ENCODE results near the gene CYSTM1.
"Not testable (repeated sequence)": the region's sequence is repeated elsewhere in the genome, so short reads cannot be mapped to it uniquely, and the experiment has no call there.

Gene CYSTM1

GRCh38 chr5:140178086-140178410, 3.1 kb downstream of the CYSTM1 start:
- peak; percentile 56 for DNase-seq (ENCODE audit: low spot score)

DNA sequence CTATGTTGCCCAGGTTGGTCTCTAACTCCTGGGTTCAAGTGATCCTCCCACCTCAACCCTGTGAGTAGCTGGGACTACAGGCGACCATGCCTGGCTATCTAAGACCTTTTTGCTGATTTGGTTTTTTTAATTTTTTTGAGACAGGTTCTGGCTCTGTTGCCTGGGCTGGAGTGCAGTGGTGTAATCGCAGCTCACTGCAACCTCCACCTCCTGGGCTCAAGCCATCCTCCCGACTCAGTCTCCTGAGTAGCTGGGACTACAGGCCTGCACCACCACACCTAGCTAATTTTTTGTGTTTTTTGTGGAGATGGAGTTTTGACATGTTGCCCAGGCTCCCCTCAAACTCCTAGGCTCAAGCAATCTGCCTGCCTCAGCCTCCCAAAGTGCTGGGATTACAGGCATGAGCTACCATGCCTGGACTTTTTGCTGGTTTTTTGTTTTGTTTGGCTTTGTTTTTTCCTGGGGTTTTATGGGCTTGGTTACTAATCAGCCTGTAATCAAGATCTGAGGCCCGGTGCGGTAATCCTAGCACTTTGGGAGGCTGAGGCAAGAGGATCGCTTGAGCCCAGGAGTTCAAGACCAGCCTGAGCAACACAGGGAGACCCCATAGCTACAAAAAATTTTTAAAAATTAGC, 3.6 kb downstream of the CYSTM1 start:
- no peak for DNase-seq (ENCODE audit: low spot score)

- DNase-seq (ENCODE audit: low spot score), result no peak
Measured at GRCh38 chr5:140181002-140181483, 6.1 kb downstream of the CYSTM1 start.

GRCh38 chr5:140181525-140181924, 6.5 kb downstream of the CYSTM1 start:
- DNase-seq (ENCODE audit: low spot score), result no peak

GRCh38 chr5:140182075-140182711, 7.2 kb downstream of the CYSTM1 start:
- no peak for DNase-seq (ENCODE audit: low spot score)

- DNase-seq (ENCODE audit: low spot score), result peak; percentile 49
Measured at GRCh38 chr5:140182803-140183367, 7.9 kb downstream of the CYSTM1 start.

DNA sequence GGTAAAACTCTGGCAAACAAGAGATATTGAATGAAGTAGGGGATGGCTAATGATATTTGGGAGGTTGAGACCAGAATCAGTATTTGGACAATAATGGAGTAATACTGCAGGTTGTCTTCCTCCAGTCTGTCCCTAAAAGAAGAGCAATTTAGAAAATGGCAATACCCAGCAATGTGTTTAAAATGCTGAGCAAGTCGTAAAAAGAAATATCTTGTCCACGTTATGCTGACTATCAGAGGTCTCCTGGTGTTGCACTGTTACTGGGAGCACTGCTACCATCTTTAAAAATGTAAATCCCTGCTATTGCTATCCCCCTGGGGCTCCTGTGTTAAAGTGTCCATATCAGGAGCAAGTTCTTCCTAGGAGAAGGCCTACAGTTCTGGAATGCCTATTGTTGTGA, 10.4 kb downstream of the CYSTM1 start:
- no peak for DNase-seq (ENCODE audit: low spot score)

DNA sequence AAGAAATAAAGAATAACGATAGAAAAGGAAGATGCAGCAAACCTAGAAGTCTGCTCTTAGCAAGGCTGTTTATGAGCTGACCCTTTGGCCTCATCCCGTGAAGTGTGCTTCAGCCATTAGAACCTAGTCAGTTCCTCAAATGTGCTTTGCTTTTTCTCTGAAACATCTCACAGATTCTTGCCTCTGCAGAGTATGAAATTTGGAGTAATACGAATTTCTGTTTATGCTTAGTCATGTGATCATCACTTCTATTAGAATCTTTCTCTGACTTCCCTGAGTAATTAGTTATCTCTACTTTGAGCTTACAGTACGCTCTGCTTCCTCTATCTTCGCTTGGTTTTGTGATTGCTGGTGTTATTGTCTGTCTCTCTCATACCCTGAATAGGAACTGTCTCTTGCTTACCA, 11.3 kb downstream of the CYSTM1 start:
- DNase-seq (ENCODE audit: low spot score), result no peak

DNA sequence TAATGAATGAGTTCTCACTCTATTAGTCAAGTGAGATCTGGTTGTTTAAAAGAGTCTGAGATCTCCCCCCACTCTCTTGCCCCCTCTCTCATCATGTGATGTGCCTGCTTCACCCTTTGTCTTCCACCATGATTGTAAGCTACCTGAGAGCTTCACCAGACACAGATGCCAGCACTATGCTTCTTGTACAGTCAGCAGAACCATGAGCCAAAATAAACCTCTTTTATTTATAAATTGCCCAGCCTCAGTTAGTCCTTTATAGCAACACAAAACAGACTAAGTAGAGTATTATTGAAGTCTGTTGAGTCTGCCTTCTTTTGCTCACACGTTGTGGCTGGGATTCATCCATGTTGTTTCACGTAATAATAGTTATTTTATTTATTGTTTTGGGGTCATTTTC, 14.3 kb downstream of the CYSTM1 start:
- no peak for DNase-seq (ENCODE audit: low spot score)

DNA sequence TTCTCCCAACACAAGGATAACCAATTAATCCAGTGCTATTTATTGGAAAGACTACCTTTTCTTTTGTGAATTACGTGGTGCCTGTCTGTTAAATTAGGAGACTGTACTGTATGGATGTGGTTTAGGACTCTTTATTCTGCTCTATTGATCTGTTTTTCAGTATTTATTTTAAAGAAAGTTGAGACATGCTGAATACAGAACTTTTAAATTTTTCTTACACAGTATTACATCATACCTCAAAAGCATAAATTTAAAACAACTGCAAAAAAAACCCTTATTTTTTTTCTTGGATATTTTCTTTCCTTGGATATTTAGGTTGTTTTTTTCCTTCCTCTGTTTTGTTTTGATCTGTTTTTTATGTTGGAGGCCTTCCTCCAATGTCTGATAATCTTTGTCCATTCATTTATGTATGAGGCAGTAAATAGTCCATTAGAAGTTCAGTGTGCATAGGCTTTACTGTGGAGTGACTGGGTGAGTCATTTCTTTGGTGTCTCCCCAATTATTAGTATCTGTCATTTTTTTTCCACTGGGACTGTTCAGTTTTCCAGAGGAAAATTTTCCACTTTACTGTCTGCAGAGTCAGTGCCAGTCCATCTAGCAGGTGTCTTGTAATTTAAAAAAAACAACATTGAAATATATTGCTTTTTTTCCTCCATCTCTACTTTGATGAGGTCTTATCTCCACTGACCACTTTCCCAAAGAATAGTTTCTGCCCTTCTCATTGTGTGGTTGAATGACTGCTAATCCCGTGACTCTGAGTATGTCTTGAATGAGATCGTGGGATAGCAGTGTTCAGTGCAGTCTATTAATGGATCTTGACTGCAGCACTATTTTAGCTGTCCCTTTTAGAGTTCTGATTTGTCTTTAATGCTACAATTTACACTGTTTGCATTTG, 15.2 kb downstream of the CYSTM1 start:
- DNase-seq (ENCODE audit: low spot score), result no peak

GRCh38 chr5:140190872-140191218, 15.9 kb downstream of the CYSTM1 start:
- no peak for DNase-seq (ENCODE audit: low spot score)

DNA sequence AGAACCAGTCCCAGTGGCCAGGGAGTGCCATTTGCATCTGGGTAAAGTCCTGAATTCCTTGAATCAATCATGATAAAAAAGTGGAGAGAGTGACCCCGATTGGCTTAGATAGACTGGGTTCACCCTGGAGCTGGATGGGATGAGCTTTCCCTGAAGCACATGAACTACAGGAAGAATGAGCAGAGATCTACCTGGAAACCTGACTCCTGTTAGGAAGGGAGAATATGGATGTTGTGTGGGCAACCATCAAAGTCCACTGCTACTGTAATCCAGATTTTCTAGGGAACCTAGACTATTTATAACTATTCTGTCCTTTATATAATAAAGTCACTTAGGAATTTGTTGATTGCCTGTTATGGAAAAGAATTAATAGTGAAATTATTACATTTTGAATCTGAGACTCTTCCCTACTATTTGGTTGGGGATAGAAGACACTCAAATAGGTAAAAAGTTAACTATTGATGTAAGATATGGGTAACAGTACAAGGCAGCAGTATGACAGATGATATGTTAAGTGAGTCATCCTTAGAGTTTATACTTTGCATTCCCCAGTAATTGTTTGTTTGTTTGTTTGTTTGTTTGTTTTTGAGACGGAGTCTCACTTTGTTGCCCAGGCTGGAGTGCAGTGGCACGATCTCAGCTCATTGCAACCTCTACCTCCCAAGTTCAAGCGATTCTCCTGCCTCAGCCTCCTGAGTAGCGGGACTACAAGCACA, 17.9 kb downstream of the CYSTM1 start:
- DNase-seq (ENCODE audit: low spot score), result no peak

DNA sequence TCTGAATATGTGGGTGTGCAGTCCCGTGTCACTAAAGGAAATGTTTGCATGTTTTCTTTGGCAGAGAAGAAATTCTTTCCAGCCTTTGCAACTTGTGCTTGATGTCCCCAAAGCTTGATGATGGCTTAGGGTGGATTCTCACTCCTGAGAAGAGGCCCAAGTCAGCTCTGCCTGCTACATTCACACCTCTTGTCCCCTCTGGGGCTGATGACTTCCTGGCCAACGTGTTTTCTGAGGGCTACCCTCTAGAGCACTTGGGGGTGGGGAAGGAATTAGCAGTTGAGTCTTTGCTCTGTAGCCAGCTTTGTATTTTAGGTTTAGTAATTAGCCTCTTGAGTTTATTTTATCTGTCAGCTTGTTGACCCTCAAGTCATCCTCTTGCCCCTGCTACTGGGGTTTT, 19.7 kb downstream of the CYSTM1 start:
- no peak for DNase-seq (ENCODE audit: low spot score)

DNA sequence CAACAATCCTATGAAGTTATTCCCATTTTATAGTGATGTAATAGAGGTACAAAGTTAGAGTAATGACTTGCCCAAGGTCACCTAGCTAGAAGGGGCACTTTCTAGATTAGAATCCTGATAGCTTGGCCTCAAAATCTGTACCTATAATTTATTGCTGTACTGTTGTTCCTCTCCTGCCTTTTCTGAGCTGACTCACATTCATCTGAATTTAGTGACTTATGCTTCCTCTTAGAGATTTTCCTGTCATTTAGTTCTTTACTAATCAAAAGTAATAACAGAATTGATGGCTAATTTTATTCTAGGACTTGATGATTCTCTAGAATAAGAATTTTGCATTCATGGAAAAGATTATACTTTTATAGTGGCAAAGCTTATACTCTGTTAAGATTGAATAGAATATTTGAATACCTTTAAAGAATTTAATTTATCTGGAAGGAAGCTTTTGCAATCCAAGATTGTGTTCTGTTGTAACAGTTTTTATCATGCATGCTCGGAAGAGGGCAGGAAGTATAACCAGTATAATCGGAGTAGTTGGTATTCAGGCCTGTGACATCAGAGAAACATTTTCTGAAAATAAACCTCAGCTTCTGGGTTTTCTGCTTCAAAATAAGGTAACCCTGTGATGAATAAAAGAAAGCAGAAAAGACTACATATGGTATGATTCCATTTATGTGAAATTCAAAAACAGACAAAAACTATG, 21.3 kb downstream of the CYSTM1 start:
- DNase-seq (ENCODE audit: low spot score), result no peak

GRCh38 chr5:140197023-140197422, 22.0 kb downstream of the CYSTM1 start:
- DNase-seq (ENCODE audit: low spot score), result no peak

DNA sequence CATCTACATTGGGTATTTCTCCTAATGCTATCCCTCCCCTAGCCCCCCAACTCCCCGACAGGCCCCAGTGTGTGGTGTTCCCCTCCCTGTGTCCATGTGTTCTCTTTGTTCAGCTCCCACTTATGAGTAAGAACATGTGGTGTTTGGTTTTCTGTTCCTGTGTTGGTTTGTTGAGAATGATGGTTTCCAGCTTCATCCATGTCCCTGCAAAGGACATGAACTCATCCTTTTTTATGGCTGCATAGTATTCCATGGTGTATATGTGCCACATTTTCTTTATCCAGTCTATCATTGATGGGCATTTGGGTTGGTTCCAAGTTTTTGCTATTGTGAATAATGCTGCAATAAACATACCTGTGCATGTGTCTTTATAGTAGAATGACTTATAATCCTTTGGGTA, 23.9 kb downstream of the CYSTM1 start:
- not testable (repeated sequence) for DNase-seq (ENCODE audit: low spot score)

DNA sequence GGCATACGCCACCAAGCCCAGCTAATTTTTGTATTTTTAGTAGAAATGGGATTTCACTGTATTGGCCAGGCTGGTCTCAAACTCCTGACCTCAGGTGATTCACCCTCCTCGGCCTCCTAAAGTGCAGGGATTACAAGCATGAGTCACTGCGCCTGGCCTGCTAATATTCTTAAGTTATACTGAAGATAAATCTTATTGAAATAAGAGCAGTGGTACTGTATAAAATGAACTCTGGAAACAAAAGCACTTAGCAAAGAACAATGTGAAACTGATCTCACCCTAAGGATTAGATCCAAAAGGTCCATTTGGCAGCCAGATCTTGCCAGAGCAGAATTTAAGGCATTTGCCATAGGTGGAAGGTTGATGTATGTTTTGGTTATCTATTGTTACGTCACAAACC, 27.1 kb downstream of the CYSTM1 start:
- DNase-seq (ENCODE audit: low spot score), result no peak

DNA sequence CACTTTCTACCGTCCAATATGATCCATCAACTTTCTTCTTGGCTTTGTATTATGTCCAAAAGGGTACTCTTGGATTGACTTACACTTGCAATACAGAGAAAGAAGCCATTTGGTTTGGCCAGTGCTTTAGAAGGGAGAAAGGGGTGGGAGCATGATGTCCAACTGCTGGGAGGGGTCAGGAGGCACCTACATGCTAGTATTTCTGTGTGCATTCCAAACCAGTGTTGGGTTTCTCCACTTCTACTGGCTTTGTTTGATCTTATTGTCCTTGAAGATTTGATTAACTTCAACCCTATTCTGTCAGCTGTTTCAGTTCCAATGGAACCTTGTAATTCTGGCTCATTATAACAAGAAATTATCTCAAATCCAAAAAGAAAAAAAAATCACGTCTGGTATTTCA, 27.6 kb downstream of the CYSTM1 start:
- no peak for DNase-seq (ENCODE audit: low spot score)

DNA sequence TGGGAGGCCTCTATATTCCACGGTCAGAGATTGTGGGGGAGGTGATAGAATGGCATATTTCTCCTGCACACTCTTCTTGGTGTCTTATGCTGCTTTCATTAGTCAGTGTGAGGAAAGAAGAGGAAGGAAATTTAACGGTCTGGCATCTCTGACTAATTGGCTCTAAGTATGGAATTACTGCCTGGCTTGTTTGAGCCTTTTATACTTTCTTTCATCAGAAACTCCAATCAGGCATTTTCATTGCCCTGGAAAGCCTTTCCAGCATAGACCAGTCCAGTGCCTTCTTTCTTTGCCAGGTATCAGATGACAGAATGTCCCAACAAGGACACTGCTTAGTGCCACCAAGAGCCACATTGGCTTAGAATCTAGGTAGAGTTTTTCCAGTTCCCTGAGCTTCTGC, 30.2 kb downstream of the CYSTM1 start:
- DNase-seq (ENCODE audit: low spot score), result peak; percentile 14

GRCh38 chr5:140205952-140206351, 31.0 kb downstream of the CYSTM1 start:
- no peak for DNase-seq (ENCODE audit: low spot score)

DNA sequence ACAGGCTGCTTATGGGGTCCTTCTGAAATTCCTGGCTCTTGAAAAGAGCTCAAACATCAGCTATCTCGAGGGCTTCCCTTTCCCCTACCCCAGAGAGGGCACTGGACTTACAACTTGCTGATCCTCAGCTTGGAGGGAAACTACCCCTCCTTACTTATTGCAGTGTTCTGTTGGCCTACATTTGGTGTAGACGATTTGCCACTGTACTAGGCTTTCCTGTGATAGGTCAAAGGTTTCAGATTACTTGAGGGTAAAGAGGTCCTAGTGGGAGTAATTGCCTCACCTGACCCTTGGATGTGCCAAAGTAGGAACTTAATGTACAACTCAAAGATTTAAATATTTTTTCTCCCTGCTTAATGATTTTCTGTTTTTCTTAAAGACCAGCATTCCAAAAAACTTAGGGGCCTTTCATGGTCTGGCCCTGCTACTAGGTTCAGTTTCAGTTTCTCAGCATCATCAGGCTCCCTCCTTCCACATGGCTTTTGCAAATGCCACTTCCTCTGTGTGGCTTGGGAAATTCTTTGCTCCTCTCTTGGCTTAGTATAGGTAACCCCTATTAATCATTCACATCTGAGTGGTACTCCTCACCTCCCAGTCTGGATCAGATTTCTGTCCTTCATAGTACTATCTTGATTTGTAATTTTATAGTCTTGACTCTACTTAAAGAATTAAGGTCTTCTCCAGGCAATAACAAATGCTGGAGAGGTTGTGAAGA, 32.4 kb downstream of the CYSTM1 start:
- no peak for DNase-seq (ENCODE audit: low spot score)

Data from Ammon's horn (tissue), 1 donor.